Measurements from ENCODE around the gene RBM20.
A peak's percentile ranks its signal among the peaks of the same experiment; 100 is the strongest.
"Not testable (repeated sequence)": the region's sequence is repeated elsewhere in the genome, so short reads cannot be mapped to it uniquely, and the experiment has no call there.

RBM20 gene

DNA sequence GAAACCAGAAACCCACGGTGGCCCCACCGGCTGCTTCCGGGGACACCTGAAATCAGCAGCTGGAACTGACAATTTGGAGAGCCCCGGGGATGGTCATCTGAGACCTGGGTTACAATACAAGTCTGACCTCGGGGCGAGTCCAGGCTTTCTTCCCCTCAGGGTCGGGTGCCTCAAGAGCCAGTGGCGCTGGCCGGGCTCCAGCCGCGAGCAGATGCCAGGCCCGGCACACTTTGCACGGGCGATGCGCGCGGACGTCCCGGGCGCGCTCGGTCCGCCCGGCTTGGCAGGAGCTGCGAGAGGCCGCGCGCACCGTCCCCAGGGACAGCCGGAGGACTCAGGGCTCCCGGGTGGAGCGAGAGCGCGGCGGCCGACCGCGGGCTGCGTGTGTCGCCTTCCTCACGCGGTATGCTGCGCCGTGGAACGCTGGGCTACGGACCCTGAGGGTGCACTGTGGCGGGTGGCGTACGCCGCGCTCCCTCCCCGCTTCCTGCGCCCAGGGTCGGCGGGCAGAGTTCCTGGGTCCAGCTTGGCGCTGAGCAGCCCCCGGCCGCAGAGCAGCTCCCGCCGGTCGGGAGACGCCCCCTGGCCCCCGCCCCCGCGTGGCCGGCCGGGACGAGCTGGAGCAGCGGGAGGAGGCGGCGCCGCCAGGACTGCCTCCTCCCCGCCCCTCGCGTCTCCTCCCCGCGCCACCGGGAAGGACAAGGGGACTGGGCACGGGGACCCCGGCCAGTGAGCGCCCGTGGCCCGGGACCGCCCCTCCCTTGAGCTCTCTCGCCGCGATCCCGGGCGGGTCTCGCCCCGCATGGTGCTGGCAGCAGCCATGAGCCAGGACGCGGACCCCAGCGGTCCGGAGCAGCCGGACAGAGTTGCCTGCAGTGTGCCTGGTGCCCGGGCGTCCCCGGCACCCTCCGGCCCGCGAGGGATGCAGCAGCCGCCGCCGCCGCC is at the start of gene RBM20:
Gene RBM20, plus strand, starts transcription at position 684 of the 945 bp plus-strand sequence. Its CDS starts 119 bp downstream, at position 803.
- DNase-seq = no peak

DNA sequence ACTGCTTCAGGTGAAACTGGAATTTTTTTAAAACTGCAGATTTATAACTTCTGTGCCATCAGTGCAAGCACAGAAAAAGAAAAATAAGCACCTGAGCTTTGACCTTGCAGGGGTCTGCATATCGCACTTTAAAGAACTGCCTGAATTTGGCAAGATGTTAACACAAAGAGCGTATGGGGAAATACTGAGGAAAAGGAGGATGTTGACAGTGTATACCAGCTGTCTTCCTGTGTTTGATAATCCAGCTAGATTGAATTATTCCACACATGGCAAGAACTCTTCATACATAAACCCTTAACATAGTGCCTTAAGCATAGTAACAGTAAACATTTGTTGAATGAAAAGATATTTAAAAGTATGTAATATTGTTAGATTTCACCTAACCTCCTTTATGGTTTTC is 46.7 kb upstream of the RBM20 start:
- DNase-seq = no peak

DNA sequence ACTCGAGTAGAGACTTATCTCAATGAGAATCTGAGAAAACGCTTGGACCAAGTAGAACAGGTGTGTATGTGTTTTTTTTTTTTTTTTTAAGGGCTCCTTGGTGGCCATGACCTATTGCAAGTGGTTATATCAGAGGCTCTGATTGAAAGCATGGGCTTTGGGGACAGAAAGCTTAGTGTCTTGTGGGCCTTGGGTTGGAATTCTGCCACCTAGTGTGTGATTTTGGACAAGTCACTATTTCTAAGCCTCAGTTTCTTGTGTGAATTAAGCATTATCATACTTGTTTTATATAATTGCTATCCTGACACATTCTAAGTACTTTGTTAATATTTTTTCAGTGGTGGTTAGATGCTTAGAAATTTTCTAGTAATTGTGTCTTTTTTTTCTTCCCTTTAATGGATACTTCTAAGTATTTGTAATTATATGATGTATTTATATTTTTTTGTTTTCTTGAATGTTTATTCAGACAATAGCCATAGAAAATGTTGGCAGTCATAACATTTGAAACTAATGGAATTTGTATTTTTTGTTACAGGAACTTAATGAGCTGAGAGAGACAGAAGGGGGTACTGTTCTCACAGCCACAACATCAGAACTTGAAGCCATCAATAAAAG is 43.5 kb upstream of the RBM20 start:
- no peak for DNase-seq

DNA sequence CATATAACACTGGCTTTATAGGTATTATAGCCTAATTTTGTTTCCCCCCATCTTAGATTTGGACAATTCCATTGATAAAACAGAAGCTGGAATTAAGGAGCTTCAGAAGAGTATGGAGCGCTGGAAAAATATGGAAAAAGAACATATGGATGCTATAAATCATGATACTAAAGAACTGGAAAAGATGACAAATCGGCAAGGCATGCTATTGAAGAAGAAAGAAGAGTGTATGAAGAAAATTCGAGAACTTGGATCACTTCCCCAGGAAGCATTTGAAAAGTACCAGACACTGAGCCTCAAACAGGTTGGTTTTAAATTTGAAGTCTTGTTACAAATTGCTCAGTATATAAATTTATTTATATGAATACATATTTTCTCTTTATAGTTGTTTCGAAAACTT is 42.6 kb upstream of the RBM20 start:
- no peak for DNase-seq

DNA sequence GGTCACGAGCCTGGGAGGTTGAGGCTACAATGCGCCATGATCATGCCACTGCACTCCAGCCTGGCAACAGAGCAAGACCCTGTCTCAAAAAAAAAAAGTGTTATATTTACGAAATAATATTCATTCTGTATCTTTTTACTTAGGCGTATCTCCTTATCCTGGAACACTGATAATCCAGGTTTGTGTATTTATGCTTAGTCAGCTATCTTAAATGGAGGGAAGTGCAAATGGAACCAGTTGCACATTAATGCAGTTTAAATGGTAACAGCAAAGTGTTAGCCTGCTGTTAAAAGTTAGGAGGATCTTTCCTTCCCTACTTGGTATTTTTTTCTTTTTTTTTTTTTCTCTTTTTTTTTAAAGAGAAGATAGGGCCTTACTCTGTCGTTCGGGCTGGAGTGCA is 36.0 kb upstream of the RBM20 start:
- DNase-seq = no peak

DNA sequence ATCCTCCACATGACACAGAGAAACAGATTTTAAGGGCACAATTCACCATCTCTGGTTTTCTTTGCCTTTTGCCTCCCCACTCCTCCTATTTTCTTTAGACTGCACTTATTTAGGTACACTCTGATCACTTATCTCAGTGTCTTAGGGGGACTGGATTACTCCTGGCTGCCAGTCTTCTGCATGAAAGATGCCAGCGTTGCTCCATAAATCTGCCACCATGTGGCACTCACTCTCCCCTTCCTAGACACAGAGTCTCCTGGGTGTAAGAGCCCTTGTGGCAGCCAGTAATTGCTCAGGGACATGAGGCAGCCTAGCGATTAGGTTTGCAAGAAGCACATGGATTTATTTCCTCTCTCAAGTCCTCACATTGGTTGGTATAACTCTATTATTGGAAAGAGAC is 34.5 kb upstream of the RBM20 start:
- peak; percentile 27 for DNase-seq

DNA sequence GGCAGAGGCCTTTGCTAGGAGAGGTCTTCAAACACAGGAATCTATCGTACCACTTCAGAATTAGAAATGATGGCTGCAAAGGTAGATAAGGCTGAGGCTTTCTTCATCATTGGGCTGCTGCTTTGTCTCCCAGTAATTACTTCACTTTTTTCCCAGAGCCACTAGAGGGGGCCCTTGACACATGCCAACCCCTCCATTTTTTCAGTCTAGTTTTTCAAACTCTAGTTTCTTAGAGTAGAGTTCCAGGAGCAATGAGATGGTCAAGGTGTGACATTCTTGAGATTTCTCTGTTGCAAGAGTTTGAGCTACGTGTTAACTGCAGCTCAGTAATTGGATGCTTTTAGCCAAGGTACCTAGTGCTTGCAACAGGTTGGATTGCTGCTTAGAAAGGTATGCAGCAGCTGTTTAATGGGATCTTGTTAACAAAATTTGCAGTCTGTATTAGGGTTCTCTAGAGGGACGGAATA is 33.8 kb upstream of the RBM20 start:
- peak; percentile 25 for DNase-seq

DNA sequence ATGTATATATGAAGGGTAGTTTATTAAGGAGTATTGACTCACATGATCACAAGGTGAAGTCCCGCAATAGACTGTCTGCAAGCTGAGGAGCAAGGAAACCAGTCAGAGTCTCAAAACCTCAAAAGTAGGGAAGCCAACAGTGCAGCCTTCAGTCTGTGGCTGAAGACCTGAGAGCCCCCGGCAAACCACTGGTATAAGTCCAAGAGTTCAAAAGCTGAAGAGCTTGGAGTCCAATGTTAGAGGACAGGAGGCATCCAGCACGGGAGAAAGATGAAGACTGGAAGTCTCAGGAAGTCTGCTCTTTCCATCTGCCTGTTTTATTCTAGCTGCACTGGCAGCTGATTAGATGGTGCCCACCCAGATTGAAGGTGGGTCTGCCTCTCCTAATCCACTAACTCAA is 33.4 kb upstream of the RBM20 start:
- not testable (repeated sequence) for DNase-seq

DNA sequence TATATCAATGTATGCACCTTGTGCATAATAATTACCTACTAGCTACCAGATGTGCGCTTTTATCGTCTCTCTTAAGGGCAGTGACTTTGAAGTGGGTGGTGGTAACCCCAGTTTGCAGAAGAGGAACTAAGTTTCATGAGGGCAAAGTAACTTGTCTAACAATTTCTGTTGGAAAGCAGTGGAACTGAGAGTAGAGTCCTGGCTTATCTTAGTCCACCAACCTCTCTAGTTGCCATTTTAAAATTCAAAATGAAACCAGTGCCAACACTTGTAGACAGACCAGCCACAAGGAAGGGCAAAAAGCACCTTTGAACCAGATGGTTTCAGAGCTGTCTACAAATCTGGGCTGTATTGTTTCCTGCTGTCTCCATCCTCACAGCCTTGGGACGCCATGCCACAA is 32.0 kb upstream of the RBM20 start:
- no peak for DNase-seq

DNA sequence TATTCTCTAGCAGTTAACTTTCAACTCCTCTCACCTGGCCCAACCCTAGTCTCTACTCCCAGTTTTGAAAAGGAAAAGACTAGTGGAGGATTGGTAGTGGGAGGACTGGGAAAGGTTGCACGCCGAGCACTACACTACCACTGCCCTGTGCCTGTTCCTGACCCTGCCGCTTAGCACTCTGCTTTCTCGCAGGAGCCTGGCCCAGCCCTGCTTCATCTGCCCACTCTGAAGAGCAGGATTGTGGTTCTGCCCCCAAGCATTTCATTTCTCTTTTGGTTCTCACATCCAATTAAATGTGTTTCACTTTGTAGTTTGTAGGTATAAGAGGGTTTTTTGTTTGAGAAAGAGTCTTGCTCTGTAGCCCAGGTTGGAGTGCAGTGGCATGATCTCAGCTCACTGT is 31.5 kb upstream of the RBM20 start:
- DNase-seq = no peak

DNA sequence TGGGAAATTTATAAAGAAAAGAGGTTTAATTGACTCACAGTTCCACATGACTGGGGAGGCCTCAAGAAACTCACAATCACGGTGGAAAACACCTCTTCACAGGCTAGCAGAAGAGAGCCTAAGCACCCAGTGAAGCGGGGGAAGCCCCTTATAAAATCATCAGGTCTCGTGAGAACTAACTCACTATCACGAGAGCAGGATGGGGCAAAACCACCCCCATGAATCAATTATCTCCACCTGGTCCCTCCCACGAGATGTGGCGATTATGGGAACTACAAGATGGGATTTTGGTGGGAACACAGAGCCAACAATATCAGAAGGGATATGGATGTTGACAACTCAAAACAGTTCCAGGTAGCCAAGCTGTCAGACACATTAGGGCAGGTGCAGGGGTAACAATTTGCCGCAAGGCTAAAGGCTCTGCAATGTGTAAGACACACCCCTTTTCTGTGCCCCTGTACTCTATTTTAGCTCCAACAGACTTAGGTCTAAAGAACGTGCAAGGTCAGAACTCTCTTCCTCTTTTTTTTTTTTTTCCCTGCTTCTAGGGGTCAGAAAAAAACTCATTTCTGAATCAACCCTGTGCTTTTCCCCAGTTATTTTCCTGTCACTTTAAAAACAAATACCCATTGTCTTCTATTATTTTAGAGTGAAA is 30.7 kb upstream of the RBM20 start:
- DNase-seq = no peak

DNA sequence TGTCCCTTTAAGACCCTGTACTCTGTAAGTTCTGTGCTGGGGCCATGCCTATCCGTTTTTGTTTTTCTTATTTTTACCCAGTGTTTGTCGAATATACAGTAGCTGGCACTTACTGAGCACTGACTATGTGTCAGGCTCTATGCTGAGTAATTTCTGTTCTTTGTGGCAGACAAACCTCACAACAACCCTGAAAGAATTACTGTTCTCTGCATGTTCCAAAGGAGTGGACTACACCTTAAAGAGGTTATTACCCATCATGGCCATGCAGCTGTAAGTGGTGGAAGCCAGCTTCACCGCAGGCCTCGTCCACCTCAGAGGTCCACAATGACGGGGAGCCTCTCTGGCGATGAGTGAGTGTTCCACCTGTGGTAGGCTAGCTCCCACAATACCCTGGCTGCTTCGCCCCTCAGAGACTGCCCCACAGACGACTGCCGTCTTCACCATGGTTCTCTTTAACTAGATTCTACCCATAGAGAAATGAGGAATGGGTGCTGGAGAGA is 30.1 kb upstream of the RBM20 start:
- no peak for DNase-seq

DNA sequence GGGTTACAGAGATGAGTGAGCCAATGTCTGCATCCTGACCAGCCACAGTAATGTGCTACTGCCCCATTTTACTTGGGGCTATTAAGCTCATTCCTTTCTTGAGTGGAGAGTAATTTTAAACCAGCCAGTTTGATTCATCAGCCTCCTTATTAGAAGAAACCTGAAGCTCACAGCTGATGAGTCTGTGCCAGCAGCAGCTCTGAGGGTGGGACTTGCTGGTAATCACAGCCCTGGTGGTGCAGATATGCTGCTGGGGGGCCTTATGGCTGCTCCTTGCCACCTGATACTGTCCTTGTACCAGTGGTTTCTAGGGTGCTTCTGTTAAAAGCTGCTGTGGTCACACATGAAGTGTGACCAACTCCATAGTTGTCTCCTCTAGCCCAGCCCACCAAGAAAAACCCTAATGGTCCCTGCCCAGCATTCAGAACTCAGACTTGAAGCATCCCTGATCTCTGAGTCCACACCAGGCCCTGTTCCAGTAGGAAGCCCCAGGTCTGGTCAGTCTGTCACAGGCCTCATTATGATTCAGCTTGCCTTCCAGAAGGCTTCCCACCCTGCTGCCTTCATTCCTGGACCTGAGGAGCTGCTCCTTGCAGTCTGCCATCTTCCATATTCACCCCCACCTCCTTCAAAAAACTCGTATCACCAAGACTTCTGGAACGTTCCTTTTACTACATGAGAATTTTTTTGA is 28.9 kb upstream of the RBM20 start:
- no peak for DNase-seq

DNA sequence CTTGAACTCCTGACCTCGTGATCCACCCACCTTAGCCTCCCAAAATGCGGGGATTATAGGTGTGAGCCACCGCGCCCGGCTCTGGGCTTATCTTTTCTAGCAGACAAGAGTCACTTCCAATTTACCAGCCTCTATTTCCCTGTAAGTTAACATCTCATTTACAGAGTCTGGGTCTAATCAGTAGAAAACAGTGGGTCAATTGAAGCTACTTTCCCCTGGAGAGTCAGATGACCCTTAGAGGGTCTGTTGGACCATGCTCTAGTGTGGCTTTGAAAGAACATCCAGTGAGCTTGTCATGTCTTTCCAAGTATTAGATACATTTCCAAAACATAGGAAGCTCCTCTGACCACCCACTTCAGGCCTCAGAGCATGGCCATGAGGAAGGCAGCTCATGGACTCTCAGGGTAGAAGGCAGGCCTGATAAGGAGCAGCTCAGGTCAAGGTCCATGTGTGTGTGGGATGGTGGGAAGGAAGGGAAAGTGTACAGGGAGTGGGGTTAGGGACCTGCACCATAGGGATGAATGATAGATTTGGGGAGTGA is 27.6 kb upstream of the RBM20 start:
- DNase-seq = no peak

DNA sequence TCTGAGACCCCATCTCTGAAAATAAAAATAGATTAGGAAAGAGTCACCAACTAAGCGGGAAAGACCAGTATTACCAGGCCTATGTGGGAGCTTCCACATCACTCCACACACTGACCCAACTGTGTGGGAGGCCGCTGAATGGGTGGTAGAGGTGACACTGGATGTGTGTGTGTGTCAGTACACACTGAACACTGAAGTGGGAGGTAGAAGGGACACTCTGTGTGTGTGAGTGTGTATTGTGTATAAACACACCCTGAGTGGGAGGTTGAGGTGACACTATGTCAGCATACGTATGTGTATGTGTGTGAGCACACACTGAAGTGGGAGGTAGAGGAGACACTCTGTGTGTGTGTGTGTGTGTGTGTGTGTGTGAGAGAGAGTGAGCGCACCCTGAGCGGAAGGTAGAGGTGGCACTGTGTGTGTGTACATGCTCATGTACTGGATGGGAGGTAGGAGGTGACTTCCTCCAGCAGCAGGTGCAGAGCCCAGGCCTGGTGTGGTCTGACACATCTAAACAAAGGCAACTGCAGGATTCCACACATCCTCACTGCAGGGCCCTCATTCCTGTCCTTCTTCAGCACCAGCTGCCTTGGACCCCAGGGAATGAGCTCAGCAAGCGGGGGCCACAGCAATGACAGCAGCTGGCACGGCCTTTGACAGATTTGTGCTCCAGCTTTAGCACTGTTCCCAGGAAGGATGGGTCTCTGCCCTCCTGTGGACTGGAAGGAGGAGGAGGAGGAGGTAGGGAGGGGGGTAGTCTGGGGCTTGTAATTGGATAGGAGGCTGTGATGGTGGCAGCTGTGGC is 26.5 kb upstream of the RBM20 start:
- no peak for DNase-seq

DNA sequence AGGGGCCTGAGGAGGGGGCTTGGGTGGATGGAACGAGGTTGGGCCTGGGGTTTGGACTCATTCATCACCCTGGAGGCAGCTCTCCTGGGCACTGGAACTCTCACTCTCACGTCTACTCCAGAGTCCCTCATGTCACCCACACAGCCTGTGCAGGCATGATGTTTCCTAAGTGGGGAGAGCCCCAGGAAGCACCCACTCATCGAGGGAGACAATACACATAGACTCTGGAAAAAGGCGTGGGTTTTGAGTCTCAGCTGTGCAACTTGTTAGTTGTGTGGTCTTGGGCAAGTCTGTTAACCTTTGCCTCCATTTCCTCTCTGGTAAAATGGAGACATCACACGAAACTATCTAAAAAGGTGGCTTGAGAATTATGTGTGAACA is 25.9 kb upstream of the RBM20 start:
- no peak for DNase-seq

DNA sequence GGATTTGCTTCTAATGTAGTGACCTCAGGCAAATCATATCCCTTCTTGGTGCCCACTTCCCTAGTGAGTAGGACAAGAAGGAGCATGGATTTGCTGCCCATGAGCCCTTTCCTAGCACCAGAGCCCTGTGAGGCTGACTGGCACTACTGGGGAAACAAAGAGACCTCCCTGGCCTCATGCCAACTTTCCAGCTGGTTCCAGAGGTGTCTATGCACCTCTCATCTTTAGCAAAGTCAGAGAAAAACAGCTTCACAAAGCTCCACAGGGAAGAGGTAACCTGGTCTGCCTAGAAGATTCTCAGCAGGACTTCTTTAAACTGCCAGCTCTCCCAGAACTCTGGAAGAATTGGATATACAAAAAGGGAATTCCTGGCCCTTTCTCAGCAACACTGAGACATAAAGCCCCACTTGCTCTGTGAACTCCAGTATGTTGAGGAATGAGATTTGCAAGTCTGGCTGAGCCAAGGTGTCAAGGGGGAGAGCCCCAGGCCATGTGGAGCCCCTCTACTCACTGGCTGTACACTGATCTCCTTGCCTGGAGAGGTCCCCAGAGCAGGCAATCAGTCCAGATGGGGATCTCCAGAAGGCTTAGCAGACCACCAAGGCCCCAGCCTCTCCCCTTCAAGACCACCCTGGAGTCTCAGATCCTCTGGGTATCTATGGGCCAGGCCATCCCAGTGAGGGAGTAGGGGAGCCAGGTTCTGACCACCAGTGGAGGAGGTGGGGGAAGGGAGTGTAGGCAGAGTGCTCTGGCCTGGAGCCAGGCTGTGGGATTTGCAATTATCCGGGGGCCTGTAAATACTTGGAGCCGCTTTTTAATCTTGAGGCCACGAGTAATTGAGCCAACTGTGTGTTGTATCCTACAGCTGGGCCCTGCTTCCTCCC is 24.4 kb upstream of the RBM20 start:
- no peak for DNase-seq

DNA sequence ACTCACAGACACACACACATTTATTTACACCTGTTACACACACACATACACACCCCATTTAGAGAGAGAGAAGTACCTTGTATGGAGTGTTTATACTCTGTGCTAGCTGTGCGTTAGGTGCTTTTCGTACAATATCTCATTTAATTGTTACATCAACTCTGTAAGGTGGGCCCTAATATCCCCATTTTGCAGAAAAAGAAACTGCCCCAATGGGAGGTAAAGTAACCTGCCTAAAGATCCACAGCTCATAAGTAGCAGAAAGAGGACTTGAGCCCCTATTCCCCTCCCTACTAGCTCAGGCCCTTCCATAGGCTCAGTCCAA is 23.8 kb upstream of the RBM20 start:
- DNase-seq = no peak

DNA sequence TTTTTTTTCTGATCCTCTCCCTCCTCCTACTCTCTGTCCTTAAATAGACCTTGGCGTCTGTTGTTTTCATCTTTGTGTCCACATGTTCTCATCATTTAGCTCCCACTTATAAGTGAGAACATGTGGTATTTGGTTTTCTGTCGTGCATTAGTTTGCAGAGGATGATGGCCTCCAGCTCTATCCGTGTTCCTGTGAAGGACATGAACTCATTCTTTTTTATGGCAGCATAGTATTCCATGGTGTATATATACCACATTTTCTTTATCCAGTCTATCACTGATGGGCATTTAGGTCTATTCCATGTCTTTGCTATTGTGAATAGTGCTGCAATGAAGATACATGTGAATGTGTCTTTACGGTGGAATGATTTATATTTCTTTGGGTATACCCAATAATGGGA is 20.8 kb upstream of the RBM20 start:
- DNase-seq = not testable (repeated sequence)

DNA sequence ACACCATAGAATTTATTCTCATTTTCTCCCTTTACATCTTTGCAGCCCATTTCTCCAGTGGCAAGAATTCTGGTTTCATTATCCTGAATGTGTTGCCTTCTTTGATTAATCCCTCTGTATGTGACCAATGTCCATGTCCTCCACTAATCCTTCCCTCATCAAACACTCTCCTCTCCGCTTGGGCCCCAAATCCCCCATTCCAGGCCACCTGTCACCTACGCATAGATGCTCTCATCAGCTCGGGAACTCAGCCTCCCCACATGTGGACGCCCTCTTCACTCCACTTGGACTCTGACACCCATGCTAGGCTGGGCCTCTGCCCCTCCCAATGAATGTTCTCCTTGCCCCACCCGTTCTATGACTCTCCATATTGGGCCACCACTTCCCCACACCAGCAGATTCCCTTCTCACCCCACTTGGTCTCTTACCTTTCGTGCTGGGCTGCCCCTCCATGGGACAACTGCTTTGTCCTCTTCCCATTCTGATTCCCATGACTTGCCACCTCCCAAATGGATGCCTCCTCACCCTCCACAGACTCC is 18.7 kb upstream of the RBM20 start:
- no peak for DNase-seq
